H1 (cell line): ENCODE data around the gene VEGFD. TPM values are rescaled to one million over a fixed set of nuclear protein-coding genes. Genes with fewer than 3 reads are reported as not detected.

Experiments used
- CTCF ChIA-PET: fragments of 300-600 bp; sonication (Branson Sonifier 250); formaldehyde crosslinking; loops from one replicate; lab custom pipeline; 2021; ENCODE audit not compliant: partially characterized antibody; lab: Charles Lee
- POLR2A ChIA-PET: fragments of 300-600 bp; sonication (Branson Sonifier 250); formaldehyde crosslinking; loops from one replicate; lab custom pipeline; 2021; ENCODE audit warnings: inconsistent platforms; ENCODE audit not compliant: partially characterized antibody; lab: Charles Lee
- DNase-seq, 2 experiments: peaks; one replicate each; pipeline versions ENCODE4 v3.0.0 to v3.0.0-alpha.2; 2010 to 2022; ENCODE audit warnings: low spot score in 2 of 2, low read depth in 1 of 2, mixed read lengths in 1 of 2
- FAIRE-seq: peaks from 2 replicates; lab custom pipeline; 2011; peaks lifted over from hg19 to GRCh38; lab: Jason Lieb, UNC
- H2AFZ ChIP-seq: 2 replicates; pipeline ENCODE4 v1.8.1; 2012; ENCODE audit warnings: low read length, inconsistent platforms
- H2AK5ac ChIP-seq: 2 replicates; pipeline ENCODE4 v1.6.1; 2013; ENCODE audit warnings: low read depth, low read length
- H2BK120ac ChIP-seq: replicated peaks from 2 replicates; pipeline ENCODE3; 2013; ENCODE audit warnings: low read depth, low read length, inconsistent platforms
- H2BK12ac ChIP-seq: 2 replicates; pipeline ENCODE4 v1.6.1; 2013; ENCODE audit warnings: low read depth, low read length
- H2BK15ac ChIP-seq: 2 replicates; pipeline ENCODE4 v1.6.1; 2013; ENCODE audit warnings: low read length
- H2BK20ac ChIP-seq: 2 replicates; pipeline ENCODE4 v1.6.1; 2013; ENCODE audit warnings: low read length
- H2BK5ac ChIP-seq: 2 replicates; pipeline ENCODE4 v1.6.1; 2013; ENCODE audit warnings: low read depth, low read length
- H3K14ac ChIP-seq: 2 replicates; pipeline ENCODE4 v1.6.1; 2013; ENCODE audit warnings: inconsistent platforms; ENCODE audit not compliant: insufficient read length
- H3K18ac ChIP-seq: 2 replicates; pipeline ENCODE4 v1.6.1; 2013; ENCODE audit warnings: low read length; ENCODE audit errors: extremely low read depth
- H3K23ac ChIP-seq: 2 replicates; pipeline ENCODE4 v1.6.1; 2013; ENCODE audit warnings: inconsistent platforms; ENCODE audit not compliant: insufficient read length
- H3K23me2 ChIP-seq: 2 replicates; pipeline ENCODE4 v1.6.1; 2013; ENCODE audit warnings: low read depth, low read length
- H3K27ac ChIP-seq: 2 replicates; pipeline ENCODE4 v1.6.1; 2011; ENCODE audit warnings: low read depth, low read length, inconsistent platforms
- H3K27me3 ChIP-seq, 4 experiments: replicated peaks in 1 of 4; 1 replicate in 1 of 4; 2 replicates in 3 of 4; pipeline versions ENCODE4 v1.6.1 to v1.8.1; 2011 to 2013; ENCODE audit warnings: low read length in 3 of 4, mild to moderate bottlenecking in 3 of 4, inconsistent platforms in 2 of 4, mixed read lengths in 2 of 4, moderate library complexity in 1 of 4; ENCODE audit not compliant: control insufficient read depth in 3 of 4, insufficient read depth in 3 of 4; ENCODE audit errors: extremely low read depth in 1 of 4
- H3K36me3 ChIP-seq, 4 experiments: 2 replicates each; pipeline versions ENCODE4 v1.6.1 to v1.8.1; 2011 to 2013; ENCODE audit warnings: mild to moderate bottlenecking in 4 of 4, low read length in 3 of 4, moderate library complexity in 2 of 4, control low read depth in 1 of 4, inconsistent platforms in 1 of 4; ENCODE audit not compliant: insufficient read depth in 4 of 4, control insufficient read depth in 2 of 4
- H3K4ac ChIP-seq: replicated peaks from 2 replicates; pipeline ENCODE3; 2013; ENCODE audit warnings: low read length, low read depth, mixed read lengths, inconsistent platforms; ENCODE audit not compliant: insufficient read length
- H3K4me1 ChIP-seq, 4 experiments: replicated peaks in 1 of 4; 1 replicate in 1 of 4; 2 replicates in 3 of 4; pipeline versions ENCODE4 v1.6.1 to v1.8.1; 2011 to 2013; ENCODE audit warnings: low read length in 3 of 4, inconsistent platforms in 2 of 4, mixed read lengths in 1 of 4; ENCODE audit not compliant: insufficient read depth in 4 of 4, control insufficient read depth in 3 of 4
- H3K4me2 ChIP-seq, 2 experiments: 2 replicates each; pipeline versions ENCODE4 v1.6.1 to v1.8.1; 2011 to 2013; ENCODE audit warnings: low read depth in 2 of 2, low read length in 2 of 2, control low read depth in 1 of 2, inconsistent platforms in 1 of 2, mild to moderate bottlenecking in 1 of 2; ENCODE audit not compliant: insufficient read depth in 1 of 2
- H3K4me3 ChIP-seq, 4 experiments: fragments of 200-600, 300-600 bp in 1 of 4; sonication (generic), shearing (Covaris generic), sonication (Bioruptor Twin) in 1 of 4; 2 replicates each; pipeline versions ENCODE4 v1.5.1 to v1.8.1; 2011 to 2016; ENCODE audit warnings: low read length in 4 of 4, low read depth in 3 of 4, control low read depth in 2 of 4, inconsistent platforms in 2 of 4, mild to moderate bottlenecking in 2 of 4, mixed read lengths in 1 of 4, moderate library complexity in 1 of 4; ENCODE audit not compliant: insufficient read depth in 2 of 4; ENCODE audit errors: extremely low read depth in 1 of 4
- H3K56ac ChIP-seq: replicated peaks from 2 replicates; pipeline ENCODE3; 2013; ENCODE audit warnings: low read depth, mild to moderate bottlenecking, mixed read lengths, low read length, inconsistent platforms; ENCODE audit not compliant: insufficient read length
- H3K79me1 ChIP-seq: 2 replicates; pipeline ENCODE4 v1.6.1; 2013; ENCODE audit warnings: low read depth, low read length, control low read depth
- H3K79me2 ChIP-seq, 2 experiments: 2 replicates each; pipeline versions ENCODE4 v1.6.1 to v1.8.1; 2012 to 2013; ENCODE audit warnings: low read length in 2 of 2, mild to moderate bottlenecking in 2 of 2, inconsistent platforms in 1 of 2; ENCODE audit not compliant: insufficient read depth in 2 of 2, control insufficient read depth in 1 of 2
- H3K9ac ChIP-seq, 4 experiments: replicated peaks in 1 of 4; 1 replicate in 1 of 4; 2 replicates in 3 of 4; pipeline versions ENCODE4 v1.6.1 to v1.8.1; 2011 to 2013; ENCODE audit warnings: low read depth in 3 of 4, low read length in 3 of 4, control low read depth in 2 of 4, mild to moderate bottlenecking in 2 of 4, moderate library complexity in 2 of 4, inconsistent platforms in 1 of 4; ENCODE audit errors: extremely low read depth in 1 of 4
- H3K9me3 ChIP-seq, 2 experiments: 2 replicates each; pipeline versions ENCODE4 v1.6.1 to v1.8.1; 2012 to 2013; ENCODE audit warnings: mild to moderate bottlenecking in 2 of 2, moderate library complexity in 2 of 2, control low read depth in 1 of 2, inconsistent platforms in 1 of 2, low read depth in 1 of 2, low read length in 1 of 2, mixed read lengths in 1 of 2; ENCODE audit not compliant: insufficient read depth in 2 of 2
- H4K20me1 ChIP-seq, 2 experiments: replicated peaks in 1 of 2; 2 replicates each; pipeline versions ENCODE3 to v1.8.1; 2011 to 2013; ENCODE audit warnings: inconsistent platforms in 2 of 2, low read length in 2 of 2, mild to moderate bottlenecking in 1 of 2; ENCODE audit not compliant: insufficient read depth in 2 of 2, control insufficient read depth in 1 of 2
- H4K5ac ChIP-seq: 2 replicates; pipeline ENCODE4 v1.6.1; 2013; ENCODE audit warnings: low read length, low read depth, mixed read lengths, inconsistent platforms; ENCODE audit not compliant: insufficient read length
- H4K8ac ChIP-seq: 2 replicates; pipeline ENCODE4 v1.8.0; 2013; ENCODE audit warnings: mild to moderate bottlenecking, moderate library complexity, low read length, inconsistent platforms; ENCODE audit not compliant: insufficient read depth; ENCODE audit errors: extremely low read depth
- H4K91ac ChIP-seq: replicated peaks from 2 replicates; pipeline ENCODE3; 2013; ENCODE audit warnings: low read length, mixed read lengths, inconsistent platforms; ENCODE audit not compliant: insufficient read length
- CHD2 ChIP-seq: IDR thresholded peaks from 2 replicates; pipeline ENCODE4 v1.6.1; 2012; ENCODE audit warnings: low read length, improper control_type of control experiment
- RFX5 ChIP-seq: IDR thresholded peaks from 2 replicates; pipeline ENCODE4 v1.6.1; 2011; ENCODE audit warnings: low read depth, low read length, improper control_type of control experiment, borderline replicate concordance
- SIRT6 ChIP-seq: IDR thresholded peaks from one replicate; pipeline ENCODE4 v1.7.1; 2012; ENCODE audit warnings: low read length, inconsistent platforms
- WGBS, 2 experiments: shearing (Covaris generic) in 1 of 2; methylation state at CpG; one replicate each; pipeline versions ENCODE4 v1.1.6 to v1.1.7; 2013 to 2015; ENCODE audit warnings: low lambda C conversion rate in 2 of 2, mixed read lengths in 2 of 2, inconsistent platforms in 1 of 2, low coverage in 1 of 2, missing lambda C conversion rate in 1 of 2; ENCODE audit not compliant: insufficient replicate concordance in 2 of 2, insufficient coverage in 1 of 2, insufficient read length in 1 of 2; ENCODE audit errors: extremely low coverage in 1 of 2, missing lambda C conversion rate in 1 of 2; 5-methylcytosine and 5-hydroxymethylcytosine counted together
- polyA plus RNA-seq, 7 experiments: library from polyadenylated mRNA; depleted of rRNA in 3 of 7; stranded (reverse) in 5 of 7; unstranded in 2 of 7; fragments of >200 nt in 5 of 7; fragments of 200-250 nt in 2 of 7; gene quantifications; 1 replicate in 5 of 7; 2 replicates in 1 of 7; 4 replicates in 1 of 7; pipeline versions ENCODE4 v1.2.1 to v1.2.3, GENCODE V29; 2011 to 2013; ENCODE audit warnings: missing spikeins in 2 of 7, mixed read lengths in 2 of 7
- total RNA-seq: library from RNA; stranded (reverse); fragmentation: NEBNext Ultra II Directional; extraction: Animal tissue kit (Norgen Biotek cat#: 25700); gene quantifications from 2 replicates; pipeline ENCODE4 v1.2.1, GENCODE V29; 2021
- TF ChIP-seq, protein P1 (sequence below), 3 experiments: IDR thresholded peaks; 1 replicate in 2 of 3; 2 replicates in 1 of 3; pipeline versions ENCODE4 v1.5.1 to v1.6.1; 2011; ENCODE audit warnings: low read length in 3 of 3, mild to moderate bottlenecking in 3 of 3, inconsistent platforms in 2 of 3, low read depth in 1 of 3, moderate library complexity in 1 of 3; ENCODE audit not compliant: insufficient read depth in 1 of 3; ENCODE audit errors: control extremely low read depth in 1 of 3

VEGFD gene
- total and polyA plus RNA-seq, 2 of the 8 experiments (the other 6 are each of a cell fraction or from before 2014, with no cell fraction given): 0.06 TPM; not detected in 1

DNA sequence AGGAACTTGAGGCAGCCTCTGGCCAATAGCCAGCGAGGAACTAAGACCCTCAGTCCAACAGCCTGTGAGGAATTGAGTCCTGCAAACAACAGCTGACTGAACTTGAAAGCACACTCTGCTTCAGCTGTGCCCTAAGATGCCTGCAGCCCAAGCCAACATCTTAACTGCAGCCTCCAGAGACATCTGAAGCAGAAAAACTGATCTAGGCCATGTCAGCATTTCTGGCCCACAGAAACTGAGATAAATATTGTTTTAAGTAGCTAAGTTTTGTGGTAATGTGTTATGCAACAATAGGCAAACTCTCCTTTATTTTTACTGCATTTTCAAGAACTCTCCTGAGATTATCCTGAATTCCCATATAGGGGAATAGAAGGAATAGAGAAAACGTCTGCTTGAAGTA, 24.5 kb downstream of the VEGFD start:
- H3K4me2 ChIP-seq: no peak overlapping the region
- WGBS, 2 experiments: 78% methylated on average over 1 of the region's 2 CpGs; no CpG with 5 or more reads in 1 of the 2 experiments
- CTCF ChIA-PET: interaction anchor here (0.9 to 2.6 kb wide), 2 partner anchors 10 to 13 kb away, joined by 4 to 13 read pairs; no protein-coding TSS in a partner anchor

More for the DNA sequence above, 24.5 kb downstream of the VEGFD start:
- FAIRE-seq (no peak), DNase-seq (no peak)
- H3K4me1 ChIP-seq: no peaks in the 10 kb centered on the region
- H3K27ac ChIP-seq: no peak overlapping the region
- no peak overlapping the region for H4K91ac ChIP-seq
- no peak overlapping the region for H4K5ac ChIP-seq
- H3K79me2 ChIP-seq: no peaks in the 10 kb centered on the region
- no peak overlapping the region for H2BK5ac ChIP-seq
- H3K9ac ChIP-seq: no peak overlapping the region
- H3K36me3 ChIP-seq: no peaks in the 10 kb centered on the region
- no peak overlapping the region for H3K4me3 ChIP-seq
- H3K27me3 ChIP-seq: no peaks in the 10 kb centered on the region
- no peaks in the 10 kb centered on the region for H3K79me1 ChIP-seq
- no peaks in the 10 kb centered on the region for H3K23me2 ChIP-seq
- H3K4ac ChIP-seq: no peak overlapping the region
- no peak overlapping the region for H2BK12ac ChIP-seq
- no peaks in the 10 kb centered on the region for H4K20me1 ChIP-seq
- H3K56ac ChIP-seq: no peak overlapping the region
- TF ChIP-seq, protein P1, sequence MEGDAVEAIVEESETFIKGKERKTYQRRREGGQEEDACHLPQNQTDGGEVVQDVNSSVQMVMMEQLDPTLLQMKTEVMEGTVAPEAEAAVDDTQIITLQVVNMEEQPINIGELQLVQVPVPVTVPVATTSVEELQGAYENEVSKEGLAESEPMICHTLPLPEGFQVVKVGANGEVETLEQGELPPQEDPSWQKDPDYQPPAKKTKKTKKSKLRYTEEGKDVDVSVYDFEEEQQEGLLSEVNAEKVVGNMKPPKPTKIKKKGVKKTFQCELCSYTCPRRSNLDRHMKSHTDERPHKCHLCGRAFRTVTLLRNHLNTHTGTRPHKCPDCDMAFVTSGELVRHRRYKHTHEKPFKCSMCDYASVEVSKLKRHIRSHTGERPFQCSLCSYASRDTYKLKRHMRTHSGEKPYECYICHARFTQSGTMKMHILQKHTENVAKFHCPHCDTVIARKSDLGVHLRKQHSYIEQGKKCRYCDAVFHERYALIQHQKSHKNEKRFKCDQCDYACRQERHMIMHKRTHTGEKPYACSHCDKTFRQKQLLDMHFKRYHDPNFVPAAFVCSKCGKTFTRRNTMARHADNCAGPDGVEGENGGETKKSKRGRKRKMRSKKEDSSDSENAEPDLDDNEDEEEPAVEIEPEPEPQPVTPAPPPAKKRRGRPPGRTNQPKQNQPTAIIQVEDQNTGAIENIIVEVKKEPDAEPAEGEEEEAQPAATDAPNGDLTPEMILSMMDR (IDR thresholded peaks at IDR 0.05; ENCODE audit: control extremely low read depth in 1 of 3, insufficient read depth in 1 of 3, low read depth in 1 of 3, low read length in 3 of 3): no peak
- TF ChIP-seq CHD2 (no peak), SIRT6 (no peak), RFX5 (no peak)
- H2BK120ac ChIP-seq: no peak overlapping the region
- no peak overlapping the region for H3K23ac ChIP-seq
- no peak overlapping the region for H2AK5ac ChIP-seq
- no peak overlapping the region for H2AFZ ChIP-seq
- H3K9me3 ChIP-seq: no peaks in the 10 kb centered on the region
- H3K14ac ChIP-seq: no peak overlapping the region
- no peak overlapping the region for H4K8ac ChIP-seq
- H3K18ac ChIP-seq: no peak overlapping the region
- POLR2A ChIA-PET: no interaction called here
- H2BK15ac ChIP-seq: no peak overlapping the region
- no peak overlapping the region for H2BK20ac ChIP-seq
